Neural crest cell (in vitro differentiated cells): Measurements from ENCODE around the gene GDA. TPM values are rescaled to one million over a fixed set of nuclear protein-coding genes. Genes with fewer than 3 reads are reported as not detected.

Experiments
- DNase-seq: peaks from one replicate; pipeline ENCODE4 v3.0.0; 2021; ENCODE audit warnings: low read depth, mixed read lengths, low spot score
- H3K27ac Mint-ChIP-seq: one replicate; pipeline ENCODE4 v1.8.0; 2021; ENCODE audit warnings: mild to moderate bottlenecking, mixed read lengths; ENCODE audit not compliant: unreplicated experiment
- H3K27me3 Mint-ChIP-seq: 2 replicates; pipeline ENCODE4 v1.8.0; 2021; ENCODE audit warnings: low read depth, mild to moderate bottlenecking, mixed read lengths
- H3K36me3 Mint-ChIP-seq: 2 replicates; pipeline ENCODE4 v1.8.0; 2021; ENCODE audit warnings: low read depth, mild to moderate bottlenecking, mixed read lengths
- H3K4me1 Mint-ChIP-seq: 2 replicates; pipeline ENCODE4 v1.8.0; 2021; ENCODE audit warnings: mixed read lengths
- H3K4me3 Mint-ChIP-seq: one replicate; pipeline ENCODE4 v1.8.0; 2021; ENCODE audit warnings: mild to moderate bottlenecking, mixed read lengths
- H3K9me3 Mint-ChIP-seq: 2 replicates; pipeline ENCODE4 v1.8.0; 2021; ENCODE audit warnings: mixed read lengths
- CTCF ChIP-seq: fragments of 200-600 bp; sonication (generic); conservative IDR thresholded peaks from 2 replicates; pipeline ENCODE4 v1.5.0; 2021; ENCODE audit warnings: antibody characterized with exemption, mild to moderate bottlenecking
- total RNA-seq: library from RNA; stranded (reverse); gene quantifications from 2 replicates; pipeline ENCODE4 v1.2.1, GENCODE V29; 2021

The GDA gene
- total RNA-seq, 1 donor from 2014 or later = 12.3 TPM

- H3K36me3 Mint-ChIP-seq = no peaks in the 10 kb centered on the region
- no peak overlapping the region for H3K4me3 Mint-ChIP-seq
- TF ChIP-seq CTCF = no peak
- no peaks in the 10 kb centered on the region for H3K9me3 Mint-ChIP-seq
- H3K27ac Mint-ChIP-seq = no peak overlapping the region
- no peaks in the 10 kb centered on the region for H3K27me3 Mint-ChIP-seq
- no peaks in the 10 kb centered on the region for H3K4me1 Mint-ChIP-seq
- no peak for DNase-seq
Measured at GRCh38 chr9:72204062-72204461, 54.8 kb downstream of the GDA start.

- no peak for DNase-seq
- Mint-ChIP-seq H3K36me3 (no peaks in the 10 kb centered on the region), H3K9me3 (no peaks in the 10 kb centered on the region), H3K27me3 (no peaks in the 10 kb centered on the region), H3K4me1 (no peaks in the 10 kb centered on the region), H3K27ac (no peak overlapping the region), H3K4me3 (no peak overlapping the region)
- TF ChIP-seq CTCF = no peak
Measured at GRCh38 chr9:72205513-72205912, 56.3 kb downstream of the GDA start.

- Mint-ChIP-seq H3K36me3 (peaks cover 4% of the 10 kb centered on the region), H3K27ac (no peak overlapping the region), H3K9me3 (no peaks in the 10 kb centered on the region), H3K4me3 (no peak overlapping the region), H3K4me1 (no peaks in the 10 kb centered on the region), H3K27me3 (no peaks in the 10 kb centered on the region)
- TF ChIP-seq CTCF = no peak
- DNase-seq = no peak
Measured at GRCh38 chr9:72207278-72207677, 58.0 kb downstream of the GDA start.

GRCh38 chr9:72210522-72210921 lies 61.3 kb downstream of the GDA start:
- no peaks in the 10 kb centered on the region for H3K4me1 Mint-ChIP-seq

GRCh38 chr9:72211047-72211446 lies 61.8 kb downstream of the GDA start:
- Mint-ChIP-seq H3K27ac (no peak overlapping the region), H3K9me3 (no peaks in the 10 kb centered on the region), H3K27me3 (no peaks in the 10 kb centered on the region), H3K4me3 (no peak overlapping the region), H3K4me1 (no peaks in the 10 kb centered on the region), H3K36me3 (peaks cover 11% of the 10 kb centered on the region)
- no peak for DNase-seq
- TF ChIP-seq CTCF = no peak

More at GRCh38 chr9:72210522-72210921, 61.3 kb downstream of the GDA start:
- no peaks in the 10 kb centered on the region for H3K27me3 Mint-ChIP-seq
- no peak for TF ChIP-seq CTCF
- H3K4me3 Mint-ChIP-seq = no peak overlapping the region
- H3K27ac Mint-ChIP-seq = no peak overlapping the region
- no peaks in the 10 kb centered on the region for H3K9me3 Mint-ChIP-seq
- H3K36me3 Mint-ChIP-seq = peaks cover 8% of the 10 kb centered on the region
- no peak for DNase-seq

GRCh38 chr9:72213906-72214305 lies 64.7 kb downstream of the GDA start:
- H3K27me3 Mint-ChIP-seq = no peaks in the 10 kb centered on the region
- no peaks in the 10 kb centered on the region for H3K9me3 Mint-ChIP-seq
- no peak for DNase-seq
- H3K27ac Mint-ChIP-seq = no peak overlapping the region
- H3K36me3 Mint-ChIP-seq = peaks cover 11% of the 10 kb centered on the region
- H3K4me3 Mint-ChIP-seq = no peak overlapping the region
- H3K4me1 Mint-ChIP-seq = no peaks in the 10 kb centered on the region
- no peak for TF ChIP-seq CTCF
